Measurements from ENCODE around the gene VPS8. TPM values are rescaled to one million over a fixed set of nuclear protein-coding genes. Genes with fewer than 3 reads are reported as not detected.

Gene VPS8
- total RNA-seq, 1 experiment from 2014 or later: 37.6 TPM

- Histone ChIP-seq H3K9me3 (ENCODE audit: control insufficient read depth in 1 of 2, insufficient read depth in 1 of 2, low read depth in 1 of 2, low read length in 2 of 2) (no peaks in the 10 kb centered on the region), H3K4me2 (ENCODE audit: low read length) (no peak overlapping the region), H3K79me2 (ENCODE audit: insufficient read depth, low read length) (no peaks in the 10 kb centered on the region), H4K20me1 (ENCODE audit: insufficient read depth) (no peaks in the 10 kb centered on the region), H3K36me3 (ENCODE audit: control insufficient read depth in 1 of 2, insufficient read depth in 2 of 2, low read length in 2 of 2) (no peaks in the 10 kb centered on the region), H3K9ac (ENCODE audit: low read length) (no peak overlapping the region), H3K27ac (ENCODE audit: low read depth, low read length) (no peak overlapping the region), H3K4me1 (ENCODE audit: control insufficient read depth in 1 of 2, insufficient read depth in 2 of 2, low read length in 2 of 2) (no peaks in the 10 kb centered on the region), H2AFZ (ENCODE audit: low read depth, low read length, poor library complexity, severe bottlenecking) (no peak overlapping the region), H3K9me2 (ENCODE audit: insufficient read depth) (no peaks in the 10 kb centered on the region), H3K27me3 (ENCODE audit: insufficient read depth, low read length) (no peaks in the 10 kb centered on the region), H3K4me3 (replicated peaks in 1 of 2; ENCODE audit: low read depth in 1 of 2, low read length in 2 of 2) (no peak overlapping the region)
- no TSS peak for BruUV-seq (replicated peaks)
- RAD21 ChIA-PET (ENCODE audit: low non-redundant PET in 1 of 2, low total read pairs in 2 of 2, uncharacterized antibody in 2 of 2, unreplicated experiment in 2 of 2): no interaction called here
- no peak for TF ChIP-seq JUND (IDR thresholded peaks at IDR 0.05)
- TF ChIP-seq CBX3 (IDR thresholded peaks at IDR 0.05; ENCODE audit: low read depth): no peak
- TF ChIP-seq RAD21 (IDR thresholded peaks at IDR 0.05; ENCODE audit: low read depth): no peak
- no peak for TF ChIP-seq YY1 (IDR thresholded peaks at IDR 0.05; ENCODE audit: extremely low read depth, insufficient replicate concordance, low read depth, low read length)
- no peak for TF ChIP-seq SRF (IDR thresholded peaks at IDR 0.05; ENCODE audit: low read depth)
- TF ChIP-seq FOSL1 (IDR thresholded peaks at IDR 0.05; ENCODE audit: low read depth): no peak
- CTCF ChIA-PET: no interaction called here
- DNase-seq (ENCODE audit: low read depth, low spot score) (no peak), ATAC-seq (no peak)
- intact Hi-C loops (cut with micrococcal nuclease): no loop called here
- POLR2A ChIA-PET: no interaction called here
Measured at GRCh38 chr3:185024966-185025365, 213.0 kb downstream of the VPS8 start.

- RAD21 ChIA-PET (ENCODE audit: low non-redundant PET in 1 of 2, low total read pairs in 2 of 2, uncharacterized antibody in 2 of 2, unreplicated experiment in 2 of 2): no interaction called here
- Histone ChIP-seq H3K36me3 (ENCODE audit: control insufficient read depth in 1 of 2, insufficient read depth in 2 of 2, low read length in 2 of 2) (no peaks in the 10 kb centered on the region), H3K9ac (ENCODE audit: low read length) (no peak overlapping the region)
- TF ChIP-seq POLR2A (IDR thresholded peaks at IDR 0.05; ENCODE audit: borderline replicate concordance, extremely low read depth, insufficient read depth, insufficient read length): no peak
- no peak for TF ChIP-seq SRF (IDR thresholded peaks at IDR 0.05; ENCODE audit: low read depth)
- no peak for TF ChIP-seq FOSL1 (IDR thresholded peaks at IDR 0.05; ENCODE audit: low read depth)
- no peak for TF ChIP-seq CBX3 (IDR thresholded peaks at IDR 0.05; ENCODE audit: low read depth)
- no peak for TF ChIP-seq ELF1 (IDR thresholded peaks at IDR 0.05; ENCODE audit: borderline replicate concordance, low read depth)
- TF ChIP-seq ATF3 (IDR thresholded peaks at IDR 0.05): no peak
- no peak for TF ChIP-seq JUND (IDR thresholded peaks at IDR 0.05)
- TF ChIP-seq, protein P1, sequence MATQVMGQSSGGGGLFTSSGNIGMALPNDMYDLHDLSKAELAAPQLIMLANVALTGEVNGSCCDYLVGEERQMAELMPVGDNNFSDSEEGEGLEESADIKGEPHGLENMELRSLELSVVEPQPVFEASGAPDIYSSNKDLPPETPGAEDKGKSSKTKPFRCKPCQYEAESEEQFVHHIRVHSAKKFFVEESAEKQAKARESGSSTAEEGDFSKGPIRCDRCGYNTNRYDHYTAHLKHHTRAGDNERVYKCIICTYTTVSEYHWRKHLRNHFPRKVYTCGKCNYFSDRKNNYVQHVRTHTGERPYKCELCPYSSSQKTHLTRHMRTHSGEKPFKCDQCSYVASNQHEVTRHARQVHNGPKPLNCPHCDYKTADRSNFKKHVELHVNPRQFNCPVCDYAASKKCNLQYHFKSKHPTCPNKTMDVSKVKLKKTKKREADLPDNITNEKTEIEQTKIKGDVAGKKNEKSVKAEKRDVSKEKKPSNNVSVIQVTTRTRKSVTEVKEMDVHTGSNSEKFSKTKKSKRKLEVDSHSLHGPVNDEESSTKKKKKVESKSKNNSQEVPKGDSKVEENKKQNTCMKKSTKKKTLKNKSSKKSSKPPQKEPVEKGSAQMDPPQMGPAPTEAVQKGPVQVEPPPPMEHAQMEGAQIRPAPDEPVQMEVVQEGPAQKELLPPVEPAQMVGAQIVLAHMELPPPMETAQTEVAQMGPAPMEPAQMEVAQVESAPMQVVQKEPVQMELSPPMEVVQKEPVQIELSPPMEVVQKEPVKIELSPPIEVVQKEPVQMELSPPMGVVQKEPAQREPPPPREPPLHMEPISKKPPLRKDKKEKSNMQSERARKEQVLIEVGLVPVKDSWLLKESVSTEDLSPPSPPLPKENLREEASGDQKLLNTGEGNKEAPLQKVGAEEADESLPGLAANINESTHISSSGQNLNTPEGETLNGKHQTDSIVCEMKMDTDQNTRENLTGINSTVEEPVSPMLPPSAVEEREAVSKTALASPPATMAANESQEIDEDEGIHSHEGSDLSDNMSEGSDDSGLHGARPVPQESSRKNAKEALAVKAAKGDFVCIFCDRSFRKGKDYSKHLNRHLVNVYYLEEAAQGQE (IDR thresholded peaks at IDR 0.05; ENCODE audit: low read depth): no peak
- no peak for TF ChIP-seq ZNF274 (IDR thresholded peaks at IDR 0.05; ENCODE audit: low read depth, low read length)
- no peak for TF ChIP-seq EZH2 (IDR thresholded peaks at IDR 0.05)
- TF ChIP-seq, protein P2, sequence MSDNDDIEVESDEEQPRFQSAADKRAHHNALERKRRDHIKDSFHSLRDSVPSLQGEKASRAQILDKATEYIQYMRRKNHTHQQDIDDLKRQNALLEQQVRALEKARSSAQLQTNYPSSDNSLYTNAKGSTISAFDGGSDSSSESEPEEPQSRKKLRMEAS (IDR thresholded peaks at IDR 0.05): no peak
- TF ChIP-seq POLR2AphosphoS5 (IDR thresholded peaks at IDR 0.05; ENCODE audit: low read depth, low read length): no peak
- TF ChIP-seq, protein P3, sequence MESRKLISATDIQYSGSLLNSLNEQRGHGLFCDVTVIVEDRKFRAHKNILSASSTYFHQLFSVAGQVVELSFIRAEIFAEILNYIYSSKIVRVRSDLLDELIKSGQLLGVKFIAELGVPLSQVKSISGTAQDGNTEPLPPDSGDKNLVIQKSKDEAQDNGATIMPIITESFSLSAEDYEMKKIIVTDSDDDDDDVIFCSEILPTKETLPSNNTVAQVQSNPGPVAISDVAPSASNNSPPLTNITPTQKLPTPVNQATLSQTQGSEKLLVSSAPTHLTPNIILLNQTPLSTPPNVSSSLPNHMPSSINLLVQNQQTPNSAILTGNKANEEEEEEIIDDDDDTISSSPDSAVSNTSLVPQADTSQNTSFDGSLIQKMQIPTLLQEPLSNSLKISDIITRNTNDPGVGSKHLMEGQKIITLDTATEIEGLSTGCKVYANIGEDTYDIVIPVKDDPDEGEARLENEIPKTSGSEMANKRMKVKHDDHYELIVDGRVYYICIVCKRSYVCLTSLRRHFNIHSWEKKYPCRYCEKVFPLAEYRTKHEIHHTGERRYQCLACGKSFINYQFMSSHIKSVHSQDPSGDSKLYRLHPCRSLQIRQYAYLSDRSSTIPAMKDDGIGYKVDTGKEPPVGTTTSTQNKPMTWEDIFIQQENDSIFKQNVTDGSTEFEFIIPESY (IDR thresholded peaks at IDR 0.05; ENCODE audit: extremely low read depth, insufficient replicate concordance, low read length): no peak
- no peak for TF ChIP-seq EGR1 (IDR thresholded peaks at IDR 0.05; ENCODE audit: low read depth)
- TF ChIP-seq ZFX (IDR thresholded peaks at IDR 0.05): no peak
- no peak for TF ChIP-seq SP1 (IDR thresholded peaks at IDR 0.05; ENCODE audit: low read depth)
Measured at GRCh38 chr3:185028121-185028520, 216.2 kb downstream of the VPS8 start.

More at GRCh38 chr3:185028121-185028520, 216.2 kb downstream of the VPS8 start:
- no TSS peak for BruUV-seq (replicated peaks)
- no peak overlapping the region for H3K4me2 ChIP-seq (ENCODE audit: low read length)
- no peak overlapping the region for H2AFZ ChIP-seq (ENCODE audit: low read depth, low read length, poor library complexity, severe bottlenecking)
- H3K27ac ChIP-seq (ENCODE audit: low read depth, low read length): no peak overlapping the region
- H3K79me2 ChIP-seq (ENCODE audit: insufficient read depth, low read length): no peaks in the 10 kb centered on the region
- ChIA-PET CTCF (no interaction called here), POLR2A (no interaction called here)
- no peak overlapping the region for H3K4me3 ChIP-seq (replicated peaks in 1 of 2; ENCODE audit: low read depth in 1 of 2, low read length in 2 of 2)
- no peaks in the 10 kb centered on the region for H3K4me1 ChIP-seq (ENCODE audit: control insufficient read depth in 1 of 2, insufficient read depth in 2 of 2, low read length in 2 of 2)
- no peaks in the 10 kb centered on the region for H4K20me1 ChIP-seq (ENCODE audit: insufficient read depth)
- no peaks in the 10 kb centered on the region for H3K27me3 ChIP-seq (ENCODE audit: insufficient read depth, low read length)
- no peak for DNase-seq (ENCODE audit: low read depth, low spot score)
- no peaks in the 10 kb centered on the region for H3K9me3 ChIP-seq (ENCODE audit: control insufficient read depth in 1 of 2, insufficient read depth in 1 of 2, low read depth in 1 of 2, low read length in 2 of 2)
- ATAC-seq: no peak
- intact Hi-C loops (cut with micrococcal nuclease): no loop called here
- no peaks in the 10 kb centered on the region for H3K9me2 ChIP-seq (ENCODE audit: insufficient read depth)

All from HCT116 (cell line).